SKM-1 treated with dmso at 0.1 percent for 144 hours (cell line): ENCODE data around the gene ZMIZ1.

Source experiments
- DNase-seq: peaks from one replicate; lab custom pipeline; 2025; ENCODE audit not compliant: unreplicated experiment; lab: John Stamatoyannopoulos, UW

Gene ZMIZ1

GRCh38 chr10:79202188-79203013, 133.6 kb downstream of the ZMIZ1 start:
- DNase-seq = peak; percentile 75

- DNase-seq = no peak
Measured at GRCh38 chr10:79203014-79203644, 134.4 kb downstream of the ZMIZ1 start.

GRCh38 chr10:79203833-79204232, 135.1 kb downstream of the ZMIZ1 start:
- no peak for DNase-seq

- no peak for DNase-seq
Measured at GRCh38 chr10:79206300-79207095, 137.7 kb downstream of the ZMIZ1 start.

- no peak for DNase-seq
Measured at GRCh38 chr10:79207096-79207357, 138.3 kb downstream of the ZMIZ1 start.

GRCh38 chr10:79207726-79208125, 139.0 kb downstream of the ZMIZ1 start:
- no peak for DNase-seq

- DNase-seq = no peak
Measured at GRCh38 chr10:79208251-79208983, 139.7 kb downstream of the ZMIZ1 start.

- no peak for DNase-seq
Measured at GRCh38 chr10:79209340-79209739, 140.6 kb downstream of the ZMIZ1 start.

GRCh38 chr10:79209831-79210230, 141.1 kb downstream of the ZMIZ1 start:
- no peak for DNase-seq

- DNase-seq = no peak
Measured at GRCh38 chr10:79210672-79211071, 141.9 kb downstream of the ZMIZ1 start.

- DNase-seq = no peak
Measured at GRCh38 chr10:79211616-79212015, 142.8 kb downstream of the ZMIZ1 start.

- no peak for DNase-seq
Measured at GRCh38 chr10:79215531-79215930, 146.8 kb downstream of the ZMIZ1 start.

GRCh38 chr10:79219322-79219957, 150.7 kb downstream of the ZMIZ1 start:
- DNase-seq = no peak

- no peak for DNase-seq
Measured at GRCh38 chr10:79220307-79220706, 151.5 kb downstream of the ZMIZ1 start.

GRCh38 chr10:79221110-79222051, 152.6 kb downstream of the ZMIZ1 start:
- DNase-seq = no peak

GRCh38 chr10:79222186-79222585, 153.4 kb downstream of the ZMIZ1 start:
- DNase-seq = no peak

GRCh38 chr10:79223091-79224048, 154.6 kb downstream of the ZMIZ1 start:
- no peak for DNase-seq

- no peak for DNase-seq
Measured at GRCh38 chr10:79224263-79224949, 155.6 kb downstream of the ZMIZ1 start.
